Measurements from ENCODE around the gene HMHB1. TPM values are rescaled to one million over a fixed set of nuclear protein-coding genes. Genes with fewer than 3 reads are reported as not detected.
A peak's percentile ranks its signal among the peaks of the same experiment; 100 is the strongest.

The HMHB1 gene
- total RNA-seq, result 0.69 and 0.83 TPM in 2 replicates

DNA sequence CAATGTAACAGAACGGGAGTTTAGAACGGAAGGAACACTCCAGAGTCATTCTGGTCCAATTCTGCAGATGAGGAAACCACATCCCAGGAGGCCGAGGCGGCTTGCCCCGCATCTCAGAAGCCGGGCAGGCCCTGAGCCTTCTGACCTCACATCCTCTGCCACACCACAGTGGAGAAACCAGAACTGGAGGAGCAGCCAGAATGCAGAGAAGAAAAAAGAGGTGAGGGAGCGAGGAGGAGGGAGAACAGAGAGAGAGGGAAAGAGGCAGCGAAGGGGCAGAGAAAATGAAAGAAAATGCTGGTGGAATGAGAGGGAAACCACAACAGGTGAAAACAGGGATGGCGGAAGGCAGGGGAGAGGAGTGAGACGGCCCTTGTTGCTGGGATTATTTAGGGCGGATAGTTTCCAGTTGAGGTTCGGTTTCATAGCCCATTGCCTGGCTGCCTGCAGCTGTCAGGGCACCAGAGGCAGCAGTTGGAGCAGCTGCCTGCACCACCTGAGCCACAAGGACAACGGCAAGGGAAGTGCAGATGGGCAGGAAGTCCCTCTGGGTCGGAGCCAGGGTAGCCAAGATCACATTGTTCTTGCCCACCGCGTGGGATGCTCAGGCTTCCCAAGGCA, at the start of gene HMHB1:
TSS of gene HMHB1 (plus strand) at position 77 of the 621 bp plus-strand sequence.
- H3K4me3 Mint-ChIP-seq, result peak within 1 kb of the TSS; percentile 60
- H3K27me3 Mint-ChIP-seq (ENCODE audit: insufficient read depth), result no peaks in the 10 kb centered on the region
- peaks cover 23% of the 10 kb centered on the region for H3K4me1 Mint-ChIP-seq (ENCODE audit: low read depth)
- no peaks in the 10 kb centered on the region for H3K36me3 Mint-ChIP-seq (ENCODE audit: low read depth)
- peak within 1 kb of the TSS; percentile 75 for H3K27ac Mint-ChIP-seq
- no peak for DNase-seq (ENCODE audit: low spot score)
- H3K9me3 Mint-ChIP-seq, result no peaks in the 10 kb centered on the region
- intact Hi-C loops (cut with micrococcal nuclease), result loop anchor here (5.0 kb wide), 1 partner anchor 115 kb away; no protein-coding TSS in a partner anchor

DNA sequence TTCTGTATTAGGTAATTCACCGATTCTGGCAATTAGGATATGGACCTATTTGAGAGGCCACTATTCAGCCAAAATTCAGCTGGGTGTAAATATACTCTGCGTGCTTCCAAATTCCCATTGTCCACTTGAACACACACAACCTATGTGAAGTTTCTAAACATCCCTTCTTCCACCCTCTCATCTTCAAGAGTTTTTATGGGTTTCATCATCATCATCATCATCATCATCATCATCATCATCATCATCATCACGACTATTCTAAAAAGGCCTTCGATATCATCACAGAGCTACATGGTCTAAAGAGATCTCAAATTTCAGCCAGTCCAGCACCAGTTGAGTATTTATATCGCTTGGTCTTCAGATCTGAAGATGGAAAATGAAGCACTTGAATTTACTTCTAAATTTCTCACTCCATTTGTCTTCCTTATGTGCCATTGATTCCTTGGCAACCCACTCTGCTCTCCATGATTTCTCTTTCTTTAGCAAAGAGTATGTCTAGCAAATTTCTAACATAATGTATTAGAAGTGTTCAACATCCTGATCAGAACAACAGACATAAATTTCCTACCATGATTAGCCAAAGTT, 49.2 kb upstream of the HMHB1 start:
- DNase-seq (ENCODE audit: low spot score), result no peak
- Mint-ChIP-seq H3K27ac (no peak overlapping the region), H3K4me3 (no peak overlapping the region), H3K27me3 (ENCODE audit: insufficient read depth) (peaks cover 1% of the 10 kb centered on the region), H3K9me3 (no peaks in the 10 kb centered on the region), H3K36me3 (ENCODE audit: low read depth) (no peaks in the 10 kb centered on the region), H3K4me1 (ENCODE audit: low read depth) (peaks cover 5% of the 10 kb centered on the region)
- intact Hi-C loops (cut with micrococcal nuclease), result no loop called here

DNA sequence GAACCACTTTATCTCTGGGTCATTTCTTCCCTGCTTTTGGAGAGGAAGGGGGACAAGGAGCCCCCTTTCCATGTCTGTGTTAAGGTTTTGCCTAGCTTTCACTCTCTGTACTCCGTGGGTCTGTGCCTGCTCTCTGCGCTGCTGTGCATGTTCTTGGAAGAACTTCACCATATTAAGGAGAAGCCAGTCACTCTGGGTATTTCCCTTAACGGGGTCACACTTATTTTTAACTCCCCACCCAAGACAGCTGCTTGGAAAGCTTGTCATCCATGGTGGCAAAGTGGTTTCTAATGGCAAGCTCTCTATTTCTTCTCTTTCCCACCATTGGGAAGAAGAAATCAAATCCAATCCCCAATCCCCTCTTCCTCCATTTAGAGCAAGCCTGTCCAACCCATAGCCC, 44.8 kb upstream of the HMHB1 start:
- Mint-ChIP-seq H3K4me3 (no peak overlapping the region), H3K27me3 (ENCODE audit: insufficient read depth) (peaks cover 14% of the 10 kb centered on the region), H3K4me1 (ENCODE audit: low read depth) (no peaks in the 10 kb centered on the region), H3K27ac (no peak overlapping the region), H3K9me3 (no peaks in the 10 kb centered on the region), H3K36me3 (ENCODE audit: low read depth) (no peaks in the 10 kb centered on the region)
- intact Hi-C loops (cut with micrococcal nuclease), result no loop called here
- no peak for DNase-seq (ENCODE audit: low spot score)

DNA sequence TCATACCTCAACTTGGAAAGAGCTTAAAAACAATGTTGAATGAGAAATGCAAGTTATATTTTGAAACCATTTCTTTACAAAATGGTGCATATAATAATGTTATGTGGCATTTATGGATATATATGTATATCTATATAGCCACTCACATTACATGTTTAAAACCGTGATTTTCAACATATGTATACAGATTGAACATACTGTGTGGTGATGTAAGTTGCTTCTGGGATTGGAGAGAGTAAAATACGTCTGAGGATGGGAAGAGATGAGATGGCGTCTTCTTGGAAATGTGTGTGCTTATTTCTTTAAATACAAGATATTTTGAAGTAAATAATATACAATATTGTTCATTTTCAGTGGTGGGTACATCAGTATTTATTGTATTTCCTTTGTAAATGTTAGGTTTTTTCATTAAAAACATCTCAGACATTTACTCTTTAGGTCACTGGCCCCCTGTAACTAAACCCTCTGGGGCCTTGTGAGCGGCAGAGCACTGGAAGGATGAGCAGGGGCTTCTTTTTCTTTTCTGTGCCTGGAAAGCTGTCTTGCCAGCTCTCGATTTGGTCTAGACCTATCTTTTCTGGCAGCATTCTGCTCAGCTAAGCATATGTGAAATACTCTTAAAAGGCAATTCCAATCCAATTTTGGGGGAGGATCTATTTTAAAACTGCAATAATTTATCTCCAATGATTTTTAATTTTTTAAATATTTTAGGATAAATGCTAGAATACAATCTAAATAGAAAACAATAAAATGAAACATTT, 42.8 kb upstream of the HMHB1 start:
- no peaks in the 10 kb centered on the region for H3K36me3 Mint-ChIP-seq (ENCODE audit: low read depth)
- no peak overlapping the region for H3K4me3 Mint-ChIP-seq
- intact Hi-C loops (cut with micrococcal nuclease), result no loop called here

DNA sequence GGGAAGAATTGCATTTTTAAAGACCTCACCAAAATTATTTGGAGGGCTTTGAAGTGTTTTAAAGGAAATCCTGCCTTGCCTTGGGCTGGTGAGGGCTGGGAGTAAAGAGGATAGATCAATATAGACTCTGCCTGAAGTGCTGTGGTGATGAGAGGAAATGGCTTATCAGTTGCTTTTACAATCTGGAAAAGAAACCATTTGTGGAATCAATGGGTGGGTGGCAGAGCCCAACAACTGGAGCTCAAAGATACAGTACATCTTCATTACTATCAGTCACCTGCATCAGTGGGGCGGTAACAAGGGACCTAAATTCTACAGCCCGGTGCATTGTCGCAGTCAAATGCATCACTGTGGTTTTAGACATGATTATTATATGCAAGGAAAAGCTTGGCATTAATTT, 41.5 kb upstream of the HMHB1 start:
- no peak overlapping the region for H3K4me3 Mint-ChIP-seq
- intact Hi-C loops (cut with micrococcal nuclease), result no loop called here
- no peaks in the 10 kb centered on the region for H3K9me3 Mint-ChIP-seq
- no peaks in the 10 kb centered on the region for H3K4me1 Mint-ChIP-seq (ENCODE audit: low read depth)
- H3K27ac Mint-ChIP-seq, result no peak overlapping the region
- no peak for DNase-seq (ENCODE audit: low spot score)
- peaks cover 16% of the 10 kb centered on the region for H3K27me3 Mint-ChIP-seq (ENCODE audit: insufficient read depth)
- no peaks in the 10 kb centered on the region for H3K36me3 Mint-ChIP-seq (ENCODE audit: low read depth)

More for the DNA sequence above, 42.8 kb upstream of the HMHB1 start:
- Mint-ChIP-seq H3K9me3 (no peaks in the 10 kb centered on the region), H3K27ac (no peak overlapping the region), H3K4me1 (ENCODE audit: low read depth) (no peaks in the 10 kb centered on the region), H3K27me3 (ENCODE audit: insufficient read depth) (peaks cover 16% of the 10 kb centered on the region)
- DNase-seq (ENCODE audit: low spot score), result no peak

DNA sequence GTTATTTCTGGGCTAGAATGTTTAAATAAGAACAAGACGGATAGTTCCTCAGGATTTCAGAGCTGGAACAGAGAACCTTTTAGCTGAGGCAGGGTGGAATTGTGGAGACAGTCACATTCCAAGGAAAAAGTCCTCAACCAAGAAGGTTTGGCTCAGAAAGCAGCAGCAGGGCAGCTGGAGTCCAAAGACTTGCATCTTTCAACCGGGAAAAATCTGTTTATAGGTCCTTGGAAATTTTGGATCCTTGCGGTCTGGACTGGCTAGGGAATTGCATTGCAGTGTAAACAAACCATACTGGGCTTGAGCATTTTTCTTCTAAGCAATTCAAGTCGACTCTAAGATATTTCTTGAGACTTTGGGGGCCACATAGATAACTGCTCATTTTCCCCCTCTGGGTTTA, 40.8 kb upstream of the HMHB1 start:
- Mint-ChIP-seq H3K27me3 (ENCODE audit: insufficient read depth) (peaks cover 16% of the 10 kb centered on the region), H3K4me3 (no peak overlapping the region), H3K9me3 (no peaks in the 10 kb centered on the region), H3K36me3 (ENCODE audit: low read depth) (no peaks in the 10 kb centered on the region), H3K27ac (no peak overlapping the region), H3K4me1 (ENCODE audit: low read depth) (no peaks in the 10 kb centered on the region)
- no peak for DNase-seq (ENCODE audit: low spot score)
- intact Hi-C loops (cut with micrococcal nuclease), result no loop called here

DNA sequence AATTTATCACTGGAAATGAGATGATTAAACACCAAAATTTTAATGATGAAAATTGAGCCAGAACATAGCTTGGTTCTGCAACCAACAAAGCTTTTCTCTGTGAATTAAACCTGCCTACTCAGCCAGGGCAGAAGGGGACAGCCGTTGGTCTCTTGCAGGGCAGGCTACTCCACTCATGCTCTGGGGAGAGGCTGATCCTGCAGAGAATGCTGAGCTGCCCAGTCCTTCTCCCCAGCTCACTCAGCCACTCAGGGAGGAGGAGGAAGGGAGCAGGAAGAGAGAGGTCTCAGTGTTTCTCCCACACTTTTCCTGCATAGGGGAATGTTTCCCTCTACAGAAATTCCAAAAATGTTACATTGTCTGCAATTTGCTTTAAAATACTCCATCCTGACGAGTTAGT, 40.4 kb upstream of the HMHB1 start:
- Mint-ChIP-seq H3K4me3 (no peak overlapping the region), H3K36me3 (ENCODE audit: low read depth) (no peaks in the 10 kb centered on the region), H3K9me3 (no peaks in the 10 kb centered on the region), H3K27me3 (ENCODE audit: insufficient read depth) (peaks cover 16% of the 10 kb centered on the region), H3K27ac (no peak overlapping the region), H3K4me1 (ENCODE audit: low read depth) (no peaks in the 10 kb centered on the region)
- DNase-seq (ENCODE audit: low spot score), result no peak
- intact Hi-C loops (cut with micrococcal nuclease), result no loop called here

DNA sequence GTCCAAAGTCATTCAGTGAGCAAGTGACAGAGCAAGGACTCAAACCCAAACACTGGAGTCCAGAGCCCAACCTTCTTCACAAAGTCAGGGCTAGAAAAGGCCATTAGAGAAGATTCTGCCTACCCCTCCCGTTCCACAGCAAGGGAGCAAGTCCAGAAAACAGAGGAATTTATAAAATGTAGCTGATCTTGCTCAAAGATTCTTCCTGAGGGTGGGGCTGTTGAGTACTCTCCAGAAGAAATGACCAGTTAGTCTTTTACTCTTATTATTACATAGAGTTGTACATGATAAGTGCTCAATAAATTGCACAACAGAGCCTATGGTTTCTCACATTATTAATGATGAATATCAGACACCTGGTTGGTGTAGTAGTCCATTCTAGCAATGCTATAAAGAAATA, 39.3 kb upstream of the HMHB1 start:
- no peaks in the 10 kb centered on the region for H3K4me1 Mint-ChIP-seq (ENCODE audit: low read depth)
- intact Hi-C loops (cut with micrococcal nuclease), result no loop called here
- H3K9me3 Mint-ChIP-seq, result no peaks in the 10 kb centered on the region
- H3K36me3 Mint-ChIP-seq (ENCODE audit: low read depth), result no peaks in the 10 kb centered on the region
- H3K4me3 Mint-ChIP-seq, result no peak overlapping the region
- H3K27ac Mint-ChIP-seq, result no peak overlapping the region
- peaks cover 16% of the 10 kb centered on the region for H3K27me3 Mint-ChIP-seq (ENCODE audit: insufficient read depth)
- no peak for DNase-seq (ENCODE audit: low spot score)

DNA sequence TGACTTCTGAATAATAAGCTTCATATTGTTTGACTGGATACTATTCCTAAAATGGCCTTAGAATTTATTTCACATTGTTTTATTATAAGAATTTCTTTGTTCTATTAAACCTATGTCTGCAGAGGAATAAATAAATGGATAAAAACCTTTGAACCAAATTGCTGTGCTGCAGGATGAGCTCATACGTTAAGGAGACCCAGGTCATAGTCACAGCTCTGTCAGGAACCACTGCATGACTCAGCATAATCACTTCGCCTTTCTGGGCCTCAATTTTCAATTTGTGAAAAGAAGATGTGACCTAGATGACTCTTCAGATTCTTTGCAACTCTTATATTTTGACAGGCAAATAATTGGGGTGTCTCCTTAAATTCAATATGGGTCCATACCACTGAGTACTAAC, 36.7 kb upstream of the HMHB1 start:
- H3K27ac Mint-ChIP-seq, result no peak overlapping the region
- no peaks in the 10 kb centered on the region for H3K36me3 Mint-ChIP-seq (ENCODE audit: low read depth)
- peaks cover 2% of the 10 kb centered on the region for H3K27me3 Mint-ChIP-seq (ENCODE audit: insufficient read depth)
- no peaks in the 10 kb centered on the region for H3K4me1 Mint-ChIP-seq (ENCODE audit: low read depth)
- no peaks in the 10 kb centered on the region for H3K9me3 Mint-ChIP-seq
- intact Hi-C loops (cut with micrococcal nuclease), result no loop called here
- H3K4me3 Mint-ChIP-seq, result no peak overlapping the region
- DNase-seq (ENCODE audit: low spot score), result no peak

DNA sequence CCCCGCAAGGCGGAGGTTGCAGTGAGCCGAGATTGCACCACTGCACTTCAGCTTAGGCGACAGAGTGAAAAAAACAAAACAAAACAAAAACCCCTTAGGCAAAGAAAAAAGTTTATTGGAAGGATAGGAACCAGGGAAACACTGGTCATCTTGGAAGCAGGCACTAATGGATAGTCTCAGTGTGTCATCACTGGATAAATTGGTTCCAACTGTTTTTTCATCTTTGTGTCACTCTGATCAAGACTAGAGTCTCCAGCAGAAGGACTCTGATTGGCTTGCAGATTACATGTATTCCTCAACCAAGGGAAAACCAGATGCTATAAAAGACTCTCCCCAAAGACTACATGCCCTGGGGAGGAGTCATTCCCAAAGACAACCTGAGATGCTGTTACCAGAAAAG, 35.0 kb upstream of the HMHB1 start:
- H3K4me3 Mint-ChIP-seq, result no peak overlapping the region
- intact Hi-C loops (cut with micrococcal nuclease), result no loop called here
- no peaks in the 10 kb centered on the region for H3K4me1 Mint-ChIP-seq (ENCODE audit: low read depth)
- H3K9me3 Mint-ChIP-seq, result no peaks in the 10 kb centered on the region
- no peaks in the 10 kb centered on the region for H3K36me3 Mint-ChIP-seq (ENCODE audit: low read depth)
- no peak for DNase-seq (ENCODE audit: low spot score)
- peaks cover 2% of the 10 kb centered on the region for H3K27me3 Mint-ChIP-seq (ENCODE audit: insufficient read depth)
- no peak overlapping the region for H3K27ac Mint-ChIP-seq

DNA sequence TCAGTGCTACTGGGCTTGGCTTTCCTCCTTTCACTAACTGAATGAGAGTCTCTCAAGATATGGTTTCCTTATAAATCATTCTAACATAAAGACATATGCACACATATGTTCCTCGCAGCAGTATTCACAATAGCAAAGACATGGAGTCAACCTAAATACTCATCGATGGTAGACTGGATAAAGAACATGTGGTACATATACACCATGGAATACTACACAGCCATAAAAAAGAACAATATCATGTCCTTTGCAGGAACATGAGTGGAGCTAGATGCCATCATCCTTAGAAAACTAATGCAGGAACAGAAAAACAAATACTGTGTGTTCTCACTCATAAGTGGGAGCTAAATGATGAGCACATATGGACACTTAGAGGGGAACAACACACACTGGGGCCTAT, 32.5 kb upstream of the HMHB1 start:
- intact Hi-C loops (cut with micrococcal nuclease), result no loop called here
- no peak for DNase-seq (ENCODE audit: low spot score)
- no peaks in the 10 kb centered on the region for H3K36me3 Mint-ChIP-seq (ENCODE audit: low read depth)
- H3K27me3 Mint-ChIP-seq (ENCODE audit: insufficient read depth), result peaks cover 3% of the 10 kb centered on the region
- no peaks in the 10 kb centered on the region for H3K9me3 Mint-ChIP-seq
- no peak overlapping the region for H3K27ac Mint-ChIP-seq
- H3K4me3 Mint-ChIP-seq, result no peak overlapping the region
- H3K4me1 Mint-ChIP-seq (ENCODE audit: low read depth), result no peaks in the 10 kb centered on the region

DNA sequence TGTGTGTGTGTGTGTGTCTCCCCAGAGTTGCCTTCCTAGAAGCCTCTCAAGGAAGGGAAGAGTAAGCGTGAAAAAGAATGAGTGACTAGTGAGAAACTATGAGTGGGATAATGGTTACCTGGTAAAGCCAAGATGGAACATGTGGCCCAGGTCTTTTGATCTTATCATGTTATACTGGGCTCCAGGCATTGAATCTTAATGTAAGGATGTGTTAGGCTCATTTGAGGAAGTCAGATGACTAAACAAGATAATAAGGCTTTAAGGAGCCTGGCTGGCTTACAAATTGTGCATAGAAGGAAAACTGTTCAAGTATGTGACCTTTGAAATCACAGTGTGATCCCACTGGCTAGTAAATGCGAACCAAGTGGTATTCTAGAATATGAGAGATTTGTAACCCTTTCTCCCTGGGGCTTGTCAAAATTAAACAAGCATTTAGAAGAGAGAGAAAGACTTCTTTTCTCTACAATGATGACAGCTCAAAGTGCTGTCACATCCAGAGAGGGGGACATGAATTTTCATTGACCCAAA, 29.9 kb upstream of the HMHB1 start:
- H3K27ac Mint-ChIP-seq, result peak overlapping the region; percentile 2
- no peak for DNase-seq (ENCODE audit: low spot score)
- intact Hi-C loops (cut with micrococcal nuclease), result no loop called here
- no peak overlapping the region for H3K4me3 Mint-ChIP-seq
- peaks cover 6% of the 10 kb centered on the region for H3K27me3 Mint-ChIP-seq (ENCODE audit: insufficient read depth)
- H3K9me3 Mint-ChIP-seq, result no peaks in the 10 kb centered on the region
- peaks cover 1% of the 10 kb centered on the region for H3K36me3 Mint-ChIP-seq (ENCODE audit: low read depth)
- no peaks in the 10 kb centered on the region for H3K4me1 Mint-ChIP-seq (ENCODE audit: low read depth)
